Peyer's patch (tissue), 4 donors: ENCODE results near the gene TPI1. TPM values are rescaled to one million over a fixed set of nuclear protein-coding genes. Genes with fewer than 3 reads are reported as not detected.
"Not testable (repeated sequence)": the region's sequence is repeated elsewhere in the genome, so short reads cannot be mapped to it uniquely, and the experiment has no call there.

Source experiments
- DNase-seq, 3 donors: peaks; one replicate each; pipeline ENCODE4 v3.0.0-alpha.2; 2017 to 2019
- H3K27ac ChIP-seq, 4 donors: fragments of 200-600 bp; sonication (generic); one replicate each; pipeline ENCODE4 v1.5.1; 2016 to 2019
- H3K27me3 ChIP-seq, 2 donors: fragments of 200-600 bp; sonication (generic); one replicate each; pipeline ENCODE4 v1.5.1; 2019
- H3K36me3 ChIP-seq, 3 donors: fragments of 200-600 bp; sonication (generic); one replicate each; pipeline ENCODE4 v1.5.1; 2016 to 2019
- H3K4me1 ChIP-seq, 4 donors: fragments of 200-600 bp; sonication (generic); one replicate each; pipeline ENCODE4 v1.5.1; 2016 to 2019
- H3K4me3 ChIP-seq, 4 donors: fragments of 200-600 bp; sonication (generic); 1 replicate in 3 of 4; 2 replicates in 1 of 4; pipeline ENCODE4 v1.5.1; 2016 to 2019; ENCODE audit warnings: mild to moderate bottlenecking in 1 of 4
- H3K9me3 ChIP-seq, 4 donors: fragments of 200-600 bp; sonication (generic); one replicate each; pipeline ENCODE4 v1.5.1; 2016 to 2019; ENCODE audit warnings: mild to moderate bottlenecking in 1 of 4
- POLR2A ChIP-seq, 2 donors: fragments of 450-650 bp; IDR thresholded peaks; one replicate each; pipeline ENCODE4 v1.5.1; 2017; ENCODE audit warnings: antibody characterized with exemption in 2 of 2, mild to moderate bottlenecking in 2 of 2, moderate library complexity in 2 of 2
- total RNA-seq, 4 donors: library from RNA; depleted of rRNA; stranded (reverse); fragments of >200 nt; gene quantifications; one replicate each; pipeline ENCODE4 v1.1.0, GENCODE V29; 2016
- TF ChIP-seq, protein P1 (sequence below), 6 experiments: fragments of 450-650 bp in 4 of 6; fragments of 200-600 bp in 2 of 6; sonication (generic) in 1 of 6; IDR thresholded peaks; one replicate each; pipeline ENCODE4 v1.5.1; 2017 to 2019; ENCODE audit warnings: antibody characterized with exemption in 6 of 6, mild to moderate bottlenecking in 3 of 6, moderate library complexity in 1 of 6

TPI1 gene
- total RNA-seq, 4 donors from 2014 or later = 591 to 1,061 (median 658) TPM

DNA sequence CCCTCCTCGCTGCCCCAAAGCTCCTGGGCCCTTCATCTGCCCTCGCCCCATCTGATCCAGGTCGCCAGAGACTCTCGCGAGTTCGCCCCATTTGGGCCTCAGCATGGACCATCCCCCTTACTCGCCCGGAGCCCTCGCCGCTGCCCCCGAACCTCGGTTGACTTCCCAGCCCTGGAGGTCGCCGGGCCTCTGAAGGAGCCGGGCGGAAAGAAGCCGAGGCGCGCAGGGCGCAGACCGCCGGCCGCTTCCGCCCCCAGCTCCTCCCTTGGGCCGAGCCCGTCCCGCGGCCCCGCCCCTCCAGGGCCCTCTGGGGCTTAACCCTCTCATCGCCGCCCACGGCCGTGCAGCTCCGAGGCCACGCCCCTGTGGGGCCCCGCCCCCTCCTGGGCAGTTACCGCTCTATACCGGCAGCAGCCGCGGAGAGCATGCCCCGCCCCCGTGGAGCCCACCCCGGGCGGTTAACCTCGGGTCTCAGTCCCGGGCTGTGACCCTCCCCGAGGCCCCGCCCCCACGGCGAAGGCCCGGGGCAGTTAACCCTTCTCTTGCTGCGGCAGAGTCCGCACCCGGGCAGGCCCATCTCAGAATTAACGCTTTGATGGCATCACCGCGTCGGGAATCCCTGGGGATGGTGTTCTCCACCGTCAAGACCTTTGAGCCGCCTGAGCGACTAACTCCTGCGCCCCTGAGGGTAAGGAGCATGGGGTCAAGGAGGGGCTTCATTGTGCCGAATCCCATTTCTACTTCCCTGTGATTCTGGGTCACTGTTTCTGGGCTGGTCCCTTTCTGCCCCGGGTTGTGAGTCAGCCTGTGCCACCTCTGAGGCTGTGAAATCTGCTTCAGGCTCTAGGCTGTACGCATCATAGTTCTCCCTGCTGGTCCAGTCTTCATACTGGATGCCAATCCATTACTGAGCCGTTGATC is 6.0 kb downstream of the TPI1 start, which contains the start of gene SPSB2:
Gene SPSB2, minus strand, starts transcription at position 210 of the 921 bp plus-strand sequence. CDS start 402 bp downstream, outside the sequence.
- DNase-seq = peak; percentile 98 to 99 (median 99)
- Histone ChIP-seq H3K4me1 (peaks cover 0 to 50% (median 22%) of the 10 kb centered on the region in 4 donors), H3K27ac (peak within 1 kb of the TSS; percentile 77 to 86 (median 82)), H3K36me3 (peaks cover 0 to 24% (median 0%) of the 10 kb centered on the region in 3 donors), H3K9me3 (no peaks in the 10 kb centered on the region), H3K27me3 (no peaks in the 10 kb centered on the region), H3K4me3 (peak within 1 kb of the TSS; percentile 63 to 79 (median 75))
- TF ChIP-seq, protein P1, sequence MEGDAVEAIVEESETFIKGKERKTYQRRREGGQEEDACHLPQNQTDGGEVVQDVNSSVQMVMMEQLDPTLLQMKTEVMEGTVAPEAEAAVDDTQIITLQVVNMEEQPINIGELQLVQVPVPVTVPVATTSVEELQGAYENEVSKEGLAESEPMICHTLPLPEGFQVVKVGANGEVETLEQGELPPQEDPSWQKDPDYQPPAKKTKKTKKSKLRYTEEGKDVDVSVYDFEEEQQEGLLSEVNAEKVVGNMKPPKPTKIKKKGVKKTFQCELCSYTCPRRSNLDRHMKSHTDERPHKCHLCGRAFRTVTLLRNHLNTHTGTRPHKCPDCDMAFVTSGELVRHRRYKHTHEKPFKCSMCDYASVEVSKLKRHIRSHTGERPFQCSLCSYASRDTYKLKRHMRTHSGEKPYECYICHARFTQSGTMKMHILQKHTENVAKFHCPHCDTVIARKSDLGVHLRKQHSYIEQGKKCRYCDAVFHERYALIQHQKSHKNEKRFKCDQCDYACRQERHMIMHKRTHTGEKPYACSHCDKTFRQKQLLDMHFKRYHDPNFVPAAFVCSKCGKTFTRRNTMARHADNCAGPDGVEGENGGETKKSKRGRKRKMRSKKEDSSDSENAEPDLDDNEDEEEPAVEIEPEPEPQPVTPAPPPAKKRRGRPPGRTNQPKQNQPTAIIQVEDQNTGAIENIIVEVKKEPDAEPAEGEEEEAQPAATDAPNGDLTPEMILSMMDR (IDR thresholded peaks at IDR 0.05) = peak in 2 of 6 experiments; percentile 13 to 23
- TF ChIP-seq POLR2A (IDR thresholded peaks at IDR 0.05) = peak; percentile 67 to 79

DNA sequence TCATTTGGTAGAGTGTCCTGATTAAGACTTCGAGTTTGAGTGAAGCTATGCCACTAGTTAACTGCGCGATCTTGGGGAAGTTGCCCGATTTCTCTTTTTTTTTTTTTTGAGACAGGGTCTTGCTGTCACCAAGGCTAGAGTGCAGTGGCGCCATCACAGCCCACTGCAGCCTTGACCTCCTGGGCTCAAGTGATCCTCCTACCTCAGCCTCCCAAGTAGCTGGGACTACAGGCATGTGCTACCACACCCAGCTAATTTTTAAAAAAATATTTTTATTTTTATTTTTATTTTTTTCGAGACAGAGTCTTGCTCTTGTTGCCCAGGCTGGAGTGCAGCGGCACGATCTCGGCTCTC is 6.7 kb downstream of the TPI1 start:
- H3K36me3 ChIP-seq = peaks cover 0 to 21% (median 0%) of the 10 kb centered on the region in 3 donors
- peaks cover 0 to 43% (median 16%) of the 10 kb centered on the region in 4 donors for H3K4me1 ChIP-seq
- peak overlapping the region; percentile 77 to 86 (median 82) for H3K27ac ChIP-seq
- H3K27me3 ChIP-seq, H3K9me3 ChIP-seq, DNase-seq: not testable (repeated sequence)
- H3K4me3 ChIP-seq = peak overlapping the region; percentile 63 to 79 (median 75)

DNA sequence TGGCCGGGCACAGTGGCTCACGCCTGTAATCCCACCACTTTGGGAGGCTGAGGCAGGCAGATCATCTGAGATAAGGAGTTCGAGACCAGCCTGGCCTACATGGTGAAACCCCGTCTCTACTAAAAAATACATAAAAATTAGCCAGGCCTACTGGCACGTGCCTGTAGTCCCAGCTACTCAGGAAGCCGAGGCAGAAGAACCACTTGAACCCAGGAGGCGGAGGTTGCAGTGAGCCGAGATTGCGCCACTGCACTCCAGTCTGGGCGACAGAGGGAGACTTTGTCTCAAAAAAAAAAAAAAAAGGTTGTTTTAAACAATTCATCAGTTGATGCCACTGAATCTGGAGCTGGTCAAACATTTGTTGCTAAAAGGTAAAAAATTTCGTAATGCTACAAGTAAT is 12.5 kb downstream of the TPI1 start:
- not testable (repeated sequence) for H3K4me3 ChIP-seq, H3K27me3 ChIP-seq, DNase-seq, H3K4me1 ChIP-seq, H3K9me3 ChIP-seq, H3K27ac ChIP-seq
- peaks cover 0 to 12% (median 0%) of the 10 kb centered on the region in 3 donors for H3K36me3 ChIP-seq

DNA sequence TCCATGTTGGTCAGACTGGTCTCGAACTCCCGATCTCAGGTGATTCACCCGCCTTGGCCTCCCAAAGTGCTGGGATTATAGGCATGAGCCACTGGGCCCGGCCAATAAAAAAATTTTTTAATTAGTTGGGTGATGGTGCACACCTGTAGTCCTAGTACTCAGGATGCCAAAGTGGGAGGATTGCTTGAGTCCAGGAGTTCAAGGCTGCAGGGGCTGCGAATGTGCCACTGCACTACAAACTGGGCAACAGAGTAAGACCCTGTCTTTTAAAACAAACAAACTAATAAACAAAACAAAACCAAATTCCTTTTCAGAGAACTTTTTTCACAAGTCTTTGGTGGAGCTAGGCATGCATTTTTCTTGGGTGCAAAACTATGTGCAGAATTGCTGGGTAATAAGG is 15.9 kb downstream of the TPI1 start:
- no peaks in the 10 kb centered on the region for H3K27me3 ChIP-seq
- H3K4me3 ChIP-seq = no peak overlapping the region
- peaks cover 0 to 4% (median 2%) of the 10 kb centered on the region in 4 donors for H3K4me1 ChIP-seq
- H3K36me3 ChIP-seq = peaks cover 0 to 12% (median 0%) of the 10 kb centered on the region in 3 donors
- H3K27ac ChIP-seq = no peak overlapping the region
- TF ChIP-seq POLR2A (IDR thresholded peaks at IDR 0.05) = no peak
- TF ChIP-seq, protein P1 (IDR thresholded peaks at IDR 0.05) = no peak
- H3K9me3 ChIP-seq = no peaks in the 10 kb centered on the region
- no peak for DNase-seq

DNA sequence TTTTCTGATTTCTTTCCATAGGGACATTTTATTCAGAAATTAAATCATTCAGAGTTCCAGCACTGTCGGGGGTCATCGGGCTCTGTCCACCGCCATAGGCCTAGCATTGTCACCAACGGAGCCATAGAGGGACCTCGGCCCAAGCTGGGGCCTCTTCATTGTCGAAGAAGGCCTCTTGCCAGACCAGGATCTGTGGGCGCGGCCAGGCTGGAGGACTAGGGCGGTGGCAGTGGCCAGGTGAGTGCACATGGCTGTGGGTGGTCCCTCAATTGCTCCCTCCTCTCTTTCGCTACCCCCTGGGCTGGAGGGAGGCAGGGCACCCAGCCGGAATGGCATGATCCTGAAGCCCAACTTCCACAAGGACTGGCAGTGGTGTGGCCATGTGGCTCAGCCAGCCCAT is 16.4 kb downstream of the TPI1 start:
- H3K36me3 ChIP-seq = peaks cover 0 to 12% (median 0%) of the 10 kb centered on the region in 3 donors
- no peak overlapping the region for H3K4me3 ChIP-seq
- H3K27me3 ChIP-seq = no peaks in the 10 kb centered on the region
- no peak for TF ChIP-seq POLR2A (IDR thresholded peaks at IDR 0.05)
- TF ChIP-seq, protein P1 (IDR thresholded peaks at IDR 0.05) = no peak
- DNase-seq = no peak
- no peak overlapping the region for H3K27ac ChIP-seq
- peaks cover 0 to 4% (median 2%) of the 10 kb centered on the region in 4 donors for H3K4me1 ChIP-seq
- H3K9me3 ChIP-seq = no peaks in the 10 kb centered on the region

DNA sequence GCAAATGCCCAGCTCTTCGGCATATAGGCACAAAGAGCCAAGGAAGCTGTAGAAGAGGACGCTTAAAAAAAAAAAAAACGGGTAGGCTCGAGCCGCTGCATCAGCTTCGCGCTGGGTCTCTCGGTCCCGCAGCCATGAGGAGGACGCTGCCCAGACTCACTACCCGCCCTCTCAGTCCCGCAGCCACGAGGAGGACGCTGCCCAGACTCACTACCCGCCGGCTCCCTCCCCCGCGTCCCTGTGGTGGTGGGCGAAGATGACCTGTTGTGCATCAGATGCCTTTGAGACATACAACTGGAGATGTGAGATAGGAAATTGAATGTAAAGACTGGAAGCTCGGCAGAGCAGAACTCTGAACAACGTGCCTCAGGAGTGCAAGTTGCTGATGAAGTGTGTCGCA is 17.2 kb downstream of the TPI1 start:
- Histone ChIP-seq H3K4me3 (no peak overlapping the region), H3K27ac (no peak overlapping the region), H3K36me3 (peaks cover 0 to 12% (median 0%) of the 10 kb centered on the region in 3 donors), H3K9me3 (no peaks in the 10 kb centered on the region), H3K4me1 (peaks cover 0 to 4% (median 2%) of the 10 kb centered on the region in 4 donors), H3K27me3 (no peaks in the 10 kb centered on the region)
- DNase-seq = no peak
- TF ChIP-seq POLR2A (IDR thresholded peaks at IDR 0.05) = no peak
- TF ChIP-seq, protein P1 (IDR thresholded peaks at IDR 0.05) = no peak

DNA sequence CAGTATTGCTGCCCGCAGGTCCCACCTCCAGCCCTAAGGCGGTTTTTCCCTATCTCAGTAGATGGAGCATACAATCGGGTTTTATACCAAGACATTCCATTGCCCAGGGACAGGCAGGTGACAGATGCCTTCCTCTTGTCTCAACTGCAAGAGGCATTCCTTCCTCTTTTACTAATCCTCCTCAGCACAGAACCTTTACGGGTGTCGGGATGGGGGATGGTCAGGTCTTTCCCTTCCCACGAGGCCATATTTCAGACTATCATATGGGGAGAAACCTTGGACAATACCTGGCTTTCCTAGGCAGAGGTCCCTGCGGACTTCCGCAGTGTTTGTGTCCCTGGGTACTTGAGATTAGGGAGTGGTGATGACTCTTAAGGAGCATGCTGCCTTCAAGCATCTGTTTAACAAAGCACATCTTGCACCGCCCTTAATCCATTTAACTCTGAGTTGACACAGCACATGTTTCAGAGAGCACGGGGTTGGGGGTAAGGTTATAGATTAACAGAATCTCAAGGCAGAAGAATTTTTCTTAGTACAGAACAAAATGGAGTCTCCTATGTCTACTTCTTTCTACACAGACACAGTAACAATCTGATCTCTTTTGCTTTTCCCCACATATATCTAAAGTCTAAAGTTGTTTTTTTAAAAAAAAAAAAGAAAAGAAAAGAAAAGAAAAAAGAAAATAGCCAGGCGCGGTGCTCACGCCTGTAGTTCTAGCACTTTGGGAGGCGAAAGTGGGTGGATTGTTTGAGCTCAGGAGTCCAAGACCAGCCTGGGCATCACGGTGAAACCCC is 19.1 kb downstream of the TPI1 start:
- H3K27me3 ChIP-seq, H3K4me3 ChIP-seq, H3K9me3 ChIP-seq, H3K4me1 ChIP-seq, DNase-seq, H3K27ac ChIP-seq: not testable (repeated sequence)
- H3K36me3 ChIP-seq = peaks cover 0 to 12% (median 0%) of the 10 kb centered on the region in 3 donors
